Measurements from ENCODE around the gene EHD1.

DNA sequence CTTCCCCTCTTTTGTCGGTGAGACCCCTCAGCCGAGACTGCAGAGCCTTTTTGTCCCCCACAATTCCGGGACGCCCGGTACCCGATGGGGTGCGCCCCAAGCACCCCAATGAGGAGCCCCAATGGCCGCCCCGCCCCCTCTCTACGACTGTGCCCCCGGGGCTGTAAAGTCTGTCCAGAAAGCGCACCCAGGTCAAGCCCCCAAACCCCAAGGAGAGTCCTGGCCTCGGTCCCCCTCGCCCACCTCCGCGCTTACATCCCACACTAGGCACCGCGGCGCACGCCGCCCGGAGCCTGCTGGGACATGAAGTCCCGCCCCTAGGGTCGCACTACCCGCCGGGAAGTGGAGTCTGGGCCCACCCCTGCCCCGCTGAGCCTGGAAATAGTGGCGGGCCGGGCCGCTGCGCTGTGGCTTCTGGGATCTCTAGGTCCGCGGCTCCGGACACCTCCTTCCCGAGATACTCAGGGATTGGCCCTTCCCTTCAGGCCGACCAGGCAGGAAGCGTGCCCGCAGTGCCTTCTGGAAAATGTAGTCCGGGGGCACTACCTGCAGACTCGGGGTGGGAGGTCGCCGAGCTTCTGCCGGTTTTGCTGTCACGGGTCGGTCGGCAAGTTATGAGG, 68.0 kb downstream of the EHD1 start, which contains the start of gene MEN1:
- TF ChIP-seq RXRA (IDR thresholded peaks at IDR 0.05; ENCODE audit: insufficient read depth, low read depth, low read length) (no peak), EP300 (IDR thresholded peaks at IDR 0.05; ENCODE audit: borderline replicate concordance in 1 of 2, low read depth in 2 of 2, low read length in 2 of 2) (no peak)
- TF ChIP-seq, protein P1, sequence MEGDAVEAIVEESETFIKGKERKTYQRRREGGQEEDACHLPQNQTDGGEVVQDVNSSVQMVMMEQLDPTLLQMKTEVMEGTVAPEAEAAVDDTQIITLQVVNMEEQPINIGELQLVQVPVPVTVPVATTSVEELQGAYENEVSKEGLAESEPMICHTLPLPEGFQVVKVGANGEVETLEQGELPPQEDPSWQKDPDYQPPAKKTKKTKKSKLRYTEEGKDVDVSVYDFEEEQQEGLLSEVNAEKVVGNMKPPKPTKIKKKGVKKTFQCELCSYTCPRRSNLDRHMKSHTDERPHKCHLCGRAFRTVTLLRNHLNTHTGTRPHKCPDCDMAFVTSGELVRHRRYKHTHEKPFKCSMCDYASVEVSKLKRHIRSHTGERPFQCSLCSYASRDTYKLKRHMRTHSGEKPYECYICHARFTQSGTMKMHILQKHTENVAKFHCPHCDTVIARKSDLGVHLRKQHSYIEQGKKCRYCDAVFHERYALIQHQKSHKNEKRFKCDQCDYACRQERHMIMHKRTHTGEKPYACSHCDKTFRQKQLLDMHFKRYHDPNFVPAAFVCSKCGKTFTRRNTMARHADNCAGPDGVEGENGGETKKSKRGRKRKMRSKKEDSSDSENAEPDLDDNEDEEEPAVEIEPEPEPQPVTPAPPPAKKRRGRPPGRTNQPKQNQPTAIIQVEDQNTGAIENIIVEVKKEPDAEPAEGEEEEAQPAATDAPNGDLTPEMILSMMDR (IDR thresholded peaks at IDR 0.05; ENCODE audit: control extremely low read depth in 1 of 3, insufficient read depth in 1 of 3, low read depth in 1 of 3, low read length in 3 of 3) = no peak
